Measurements from ENCODE around the gene ETV5. TPM values are rescaled to one million over a fixed set of nuclear protein-coding genes. Genes with fewer than 3 reads are reported as not detected.

ETV5 gene
- 5.0 TPM for total RNA-seq
- long read RNA-seq, partial matches to known transcripts, result 0 of 1 reads
- long read RNA-seq, other reads (novel, unspliced or antisense), result 0 of 1 reads

DNA sequence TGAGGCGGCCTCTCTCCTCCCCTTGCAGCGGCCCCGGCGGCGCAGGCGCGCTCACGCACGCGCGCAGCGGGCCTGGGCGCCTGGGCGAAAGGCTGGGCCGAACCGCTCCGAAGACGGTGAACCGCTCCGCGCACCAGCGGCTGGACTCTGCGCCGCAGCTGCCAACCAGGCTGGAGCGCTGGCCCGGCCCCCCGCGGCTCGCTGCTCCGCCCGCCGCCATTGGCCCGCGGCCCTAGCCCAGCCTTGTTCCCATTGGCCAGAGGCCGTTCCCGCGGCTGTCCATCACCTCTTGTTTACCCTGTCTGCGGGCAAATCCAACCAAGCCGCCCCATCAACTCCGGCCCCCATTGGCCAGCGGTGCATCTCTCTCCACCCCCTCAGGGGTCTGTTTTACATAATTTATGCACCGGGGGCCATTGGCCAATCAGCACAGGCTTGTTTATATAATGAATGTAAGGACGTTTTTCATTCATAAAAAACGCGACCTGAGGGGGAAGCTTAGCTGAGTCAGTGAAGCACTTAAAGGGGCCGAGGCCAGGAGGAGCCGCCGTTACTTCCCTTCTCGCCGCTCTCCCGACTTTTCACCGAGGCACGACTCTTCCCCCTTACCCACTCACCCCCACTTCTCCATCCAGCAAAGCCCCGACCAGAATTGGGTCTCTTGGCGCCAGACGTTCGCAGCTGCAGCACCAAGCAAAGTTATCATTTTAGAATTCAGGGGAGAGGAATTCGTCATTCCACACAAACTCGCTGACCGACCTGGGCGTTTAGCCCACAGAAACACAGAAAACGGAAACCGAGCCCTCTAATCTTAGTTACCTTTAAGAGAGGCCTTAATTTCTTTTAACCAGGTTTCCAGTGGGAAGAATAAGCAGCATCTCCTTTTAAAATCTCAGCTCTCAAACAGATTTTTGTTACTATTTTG lies at the start of gene ETV5:
TSS of gene ETV5 (minus strand) at position 149 of the 925 bp plus-strand sequence. CDS start 3,221 bp downstream, outside the sequence.
- H3K4me3 ChIP-seq, result peak within 1 kb of the TSS; percentile 89
- peaks cover 22% of the 10 kb centered on the region for H3K27me3 ChIP-seq (ENCODE audit: low read depth)
- H3K9me3 ChIP-seq (replicated peaks), result no peaks in the 10 kb centered on the region
- intact Hi-C loops (cut with micrococcal nuclease), result no loop called here
- H3K4me1 ChIP-seq, result peaks cover 34% of the 10 kb centered on the region
- DNase-seq, result peak; percentile 99
- H3K27ac ChIP-seq (replicated peaks), result peak within 1 kb of the TSS; percentile 88
- no peaks in the 10 kb centered on the region for H3K36me3 ChIP-seq
- TF ChIP-seq, protein P1, sequence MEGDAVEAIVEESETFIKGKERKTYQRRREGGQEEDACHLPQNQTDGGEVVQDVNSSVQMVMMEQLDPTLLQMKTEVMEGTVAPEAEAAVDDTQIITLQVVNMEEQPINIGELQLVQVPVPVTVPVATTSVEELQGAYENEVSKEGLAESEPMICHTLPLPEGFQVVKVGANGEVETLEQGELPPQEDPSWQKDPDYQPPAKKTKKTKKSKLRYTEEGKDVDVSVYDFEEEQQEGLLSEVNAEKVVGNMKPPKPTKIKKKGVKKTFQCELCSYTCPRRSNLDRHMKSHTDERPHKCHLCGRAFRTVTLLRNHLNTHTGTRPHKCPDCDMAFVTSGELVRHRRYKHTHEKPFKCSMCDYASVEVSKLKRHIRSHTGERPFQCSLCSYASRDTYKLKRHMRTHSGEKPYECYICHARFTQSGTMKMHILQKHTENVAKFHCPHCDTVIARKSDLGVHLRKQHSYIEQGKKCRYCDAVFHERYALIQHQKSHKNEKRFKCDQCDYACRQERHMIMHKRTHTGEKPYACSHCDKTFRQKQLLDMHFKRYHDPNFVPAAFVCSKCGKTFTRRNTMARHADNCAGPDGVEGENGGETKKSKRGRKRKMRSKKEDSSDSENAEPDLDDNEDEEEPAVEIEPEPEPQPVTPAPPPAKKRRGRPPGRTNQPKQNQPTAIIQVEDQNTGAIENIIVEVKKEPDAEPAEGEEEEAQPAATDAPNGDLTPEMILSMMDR (IDR thresholded peaks at IDR 0.05; ENCODE audit: borderline replicate concordance), result peak; percentile 37

DNA sequence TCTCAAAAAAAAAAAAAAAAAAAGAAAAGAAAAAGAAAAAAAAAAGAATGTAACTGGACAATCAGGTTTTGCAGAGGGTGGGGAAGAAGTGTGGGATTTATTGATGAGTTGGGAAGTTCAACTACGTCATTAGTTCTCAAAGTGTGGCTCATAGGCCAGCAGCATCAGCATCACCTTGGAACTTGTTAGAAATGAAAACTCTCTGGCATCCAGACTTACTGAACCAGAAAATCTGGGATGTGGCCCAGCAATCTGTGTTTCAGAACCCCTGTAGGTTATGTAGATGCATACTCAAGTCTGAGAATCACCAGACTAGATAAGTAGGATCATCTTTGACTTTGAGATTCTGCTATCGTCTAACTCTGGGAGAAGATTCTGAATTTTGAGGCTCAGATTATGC lies 45.8 kb upstream of the ETV5 start:
- Histone ChIP-seq H3K27ac (replicated peaks) (no peak overlapping the region), H3K4me1 (no peaks in the 10 kb centered on the region), H3K27me3 (ENCODE audit: low read depth) (no peaks in the 10 kb centered on the region), H3K9me3 (replicated peaks) (no peaks in the 10 kb centered on the region), H3K36me3 (peaks cover 6% of the 10 kb centered on the region), H3K4me3 (no peak overlapping the region)
- no peak for DNase-seq
- TF ChIP-seq, protein P1 (IDR thresholded peaks at IDR 0.05; ENCODE audit: borderline replicate concordance), result no peak
- intact Hi-C loops (cut with micrococcal nuclease), result no loop called here

DNA sequence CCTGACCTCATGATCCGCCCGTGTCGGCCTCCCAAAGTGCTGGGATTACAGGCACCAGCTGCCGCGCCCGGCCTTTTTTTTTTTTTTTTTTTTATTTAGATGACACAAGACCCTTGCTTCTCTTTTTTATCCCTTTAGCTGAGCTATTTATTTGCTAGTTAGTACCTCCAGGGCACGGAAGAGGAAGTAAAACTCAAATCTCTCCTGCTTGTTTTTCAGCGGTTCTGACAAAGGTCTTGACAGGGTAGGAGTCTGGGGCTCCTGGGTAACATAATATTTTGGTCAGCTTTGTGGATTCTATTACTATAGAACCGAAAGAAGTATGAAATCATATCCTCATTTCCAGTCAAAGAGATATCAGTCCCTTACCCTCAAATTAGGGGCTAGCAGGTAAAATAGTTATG lies 44.0 kb upstream of the ETV5 start:
- H3K4me1 ChIP-seq, result no peaks in the 10 kb centered on the region

DNA sequence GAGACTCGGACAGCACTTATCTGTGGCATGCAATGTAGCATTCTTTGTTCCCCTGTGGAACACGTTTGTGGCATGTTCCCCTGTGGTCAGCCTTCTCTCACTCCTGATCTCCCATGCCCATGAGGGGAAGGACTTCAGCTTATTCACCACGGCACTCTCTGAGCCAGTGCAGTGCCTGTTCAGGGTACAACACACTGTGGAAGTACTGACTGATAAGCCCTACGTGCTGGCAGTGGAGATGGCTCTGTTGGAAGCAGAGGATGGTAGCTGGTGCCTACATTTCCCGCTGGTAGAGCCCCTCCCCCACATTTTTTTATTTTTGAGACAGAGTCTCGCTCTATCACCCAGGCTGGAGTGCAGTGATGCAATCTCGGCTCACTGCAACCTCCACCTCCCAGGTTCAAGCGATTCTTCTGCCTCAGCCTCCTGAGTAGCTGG lies 43.5 kb upstream of the ETV5 start:
- H3K4me1 ChIP-seq, result no peaks in the 10 kb centered on the region
- no peaks in the 10 kb centered on the region for H3K9me3 ChIP-seq (replicated peaks)
- no peak overlapping the region for H3K27ac ChIP-seq (replicated peaks)
- intact Hi-C loops (cut with micrococcal nuclease), result no loop called here
- H3K27me3 ChIP-seq (ENCODE audit: low read depth), result no peaks in the 10 kb centered on the region
- H3K36me3 ChIP-seq, result peaks cover 12% of the 10 kb centered on the region
- TF ChIP-seq, protein P1 (IDR thresholded peaks at IDR 0.05; ENCODE audit: borderline replicate concordance), result no peak
- DNase-seq, result no peak
- no peak overlapping the region for H3K4me3 ChIP-seq

More for the DNA sequence above, 44.0 kb upstream of the ETV5 start:
- H3K9me3 ChIP-seq (replicated peaks), result no peaks in the 10 kb centered on the region
- H3K4me3 ChIP-seq, result no peak overlapping the region
- H3K27me3 ChIP-seq (ENCODE audit: low read depth), result no peaks in the 10 kb centered on the region
- DNase-seq, result no peak
- TF ChIP-seq, protein P1 (IDR thresholded peaks at IDR 0.05; ENCODE audit: borderline replicate concordance), result no peak
- H3K27ac ChIP-seq (replicated peaks), result no peak overlapping the region
- intact Hi-C loops (cut with micrococcal nuclease), result no loop called here
- H3K36me3 ChIP-seq, result peaks cover 12% of the 10 kb centered on the region

DNA sequence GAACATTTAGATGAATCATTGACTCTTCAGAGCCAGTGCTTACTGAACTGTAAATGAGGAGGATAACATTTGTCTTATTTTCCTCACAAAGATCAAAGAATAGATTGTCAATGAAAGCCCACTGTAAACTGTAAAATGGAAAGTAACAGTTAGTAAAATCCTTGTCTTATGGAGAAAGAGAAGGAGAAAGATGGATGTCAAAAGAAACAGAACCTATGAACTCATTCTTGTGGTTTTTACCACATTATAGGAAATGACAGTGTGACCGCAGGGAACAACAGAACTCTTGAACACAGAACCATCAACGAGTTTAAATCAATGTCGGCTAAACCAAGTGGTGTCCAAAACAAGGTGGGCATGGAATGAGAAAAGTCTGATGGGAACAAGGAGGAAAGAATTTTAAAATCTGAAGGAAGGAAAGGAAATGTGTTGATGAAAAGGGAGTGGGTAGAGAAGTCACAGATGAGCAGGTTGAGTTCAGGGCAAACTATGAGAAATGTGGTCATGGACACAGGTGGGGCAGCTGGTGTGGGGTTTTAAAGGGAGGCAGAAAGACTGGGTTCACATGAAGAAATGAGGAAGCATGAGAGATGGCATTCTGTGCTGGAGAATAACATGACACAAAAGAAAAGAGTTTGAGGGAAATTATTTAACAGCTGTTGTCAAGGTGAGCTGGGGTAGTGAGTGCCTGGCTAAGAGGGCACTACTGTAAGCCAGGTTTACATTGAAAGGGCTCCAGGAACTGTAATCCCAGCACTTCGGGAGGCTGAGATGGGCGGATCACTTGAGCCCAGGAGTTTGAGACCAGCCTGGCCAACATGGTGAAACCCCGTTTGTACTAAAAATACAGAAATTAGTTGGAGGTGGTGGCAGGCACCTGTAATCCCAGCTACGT lies 42.4 kb upstream of the ETV5 start:
- intact Hi-C loops (cut with micrococcal nuclease), result no loop called here
- Histone ChIP-seq H3K4me1 (no peaks in the 10 kb centered on the region), H3K27me3 (ENCODE audit: low read depth) (no peaks in the 10 kb centered on the region), H3K27ac (replicated peaks) (no peak overlapping the region), H3K4me3 (no peak overlapping the region), H3K36me3 (peaks cover 12% of the 10 kb centered on the region), H3K9me3 (replicated peaks) (no peaks in the 10 kb centered on the region)
- DNase-seq, result no peak
- TF ChIP-seq, protein P1 (IDR thresholded peaks at IDR 0.05; ENCODE audit: borderline replicate concordance), result no peak

Measured in left ventricle myocardium inferior (tissue), 1 donor.